Activated CD4-positive, CD25-positive, alpha-beta regulatory T cell treated with anti-CD3 and anti-CD28 coated beads, Interleukin-2, amount 50 U/mL, for 24 hours (primary cell): Measurements from ENCODE around the gene PEPD.

ENCODE experiments used
- ATAC-seq, 2 donors: fragments of 150-1000 bp; cut with Tn5 transposase; one replicate each; pipeline ENCODE4 v1.10.0; 2021; ENCODE audit warnings: mild to moderate bottlenecking in 1 of 2, moderate library complexity in 1 of 2

The PEPD gene

DNA sequence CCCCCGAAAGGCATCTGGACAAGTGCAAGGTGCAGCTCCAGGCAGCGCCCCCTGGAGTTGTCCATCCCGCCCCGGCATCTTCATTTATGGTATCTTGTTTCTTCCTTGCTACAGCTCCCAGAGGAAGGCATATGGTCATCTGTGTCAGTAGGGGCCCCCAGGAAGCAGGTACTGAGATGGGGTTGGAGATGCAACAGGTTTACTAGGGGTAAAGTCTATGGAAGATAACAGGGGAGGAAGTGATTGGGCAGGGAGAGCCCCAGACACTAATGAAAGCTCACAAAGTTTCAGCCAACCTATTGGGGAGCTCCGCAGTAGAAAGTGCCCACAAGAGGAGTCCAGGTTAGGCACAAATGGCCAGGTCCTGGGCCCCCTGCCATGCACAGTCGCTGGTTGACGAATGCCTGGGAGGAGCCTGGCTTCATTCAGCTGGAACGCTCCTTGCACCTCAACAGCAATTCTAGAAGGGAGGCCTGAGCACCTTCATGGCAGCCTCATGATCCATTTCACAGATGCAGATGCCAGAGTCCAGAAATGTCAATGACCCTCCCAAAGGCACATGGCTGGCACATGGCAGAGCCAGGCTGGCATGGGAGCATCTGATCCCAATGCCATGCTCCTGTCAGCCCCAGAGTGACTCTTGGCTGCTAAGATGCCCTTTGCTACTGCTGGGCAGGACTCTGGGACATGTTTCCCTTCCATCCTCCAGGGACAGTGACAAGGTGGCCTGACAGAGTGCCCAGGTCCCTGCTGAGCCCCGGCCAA lies 23.8 kb upstream of the PEPD start:
- ATAC-seq = no peak

DNA sequence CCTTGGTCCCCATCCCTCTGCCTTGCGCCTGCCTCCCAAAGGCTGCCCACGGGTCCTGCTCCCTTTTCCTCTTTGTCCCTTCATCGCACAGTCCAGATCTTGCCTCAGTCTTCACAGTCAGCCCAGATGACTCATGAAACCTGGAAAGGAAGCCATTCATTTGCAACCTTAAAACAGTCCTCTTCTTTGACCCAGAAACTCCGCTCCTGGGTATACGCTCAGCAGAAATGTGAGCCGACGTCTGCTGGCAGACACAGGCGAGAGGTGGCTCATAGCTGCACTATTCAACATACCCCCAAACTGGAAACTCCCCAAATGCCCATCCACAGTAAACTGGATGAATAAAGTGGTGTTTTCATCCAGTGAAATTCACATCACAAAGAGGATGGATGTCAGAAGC lies 13.6 kb upstream of the PEPD start:
- ATAC-seq = no peak

DNA sequence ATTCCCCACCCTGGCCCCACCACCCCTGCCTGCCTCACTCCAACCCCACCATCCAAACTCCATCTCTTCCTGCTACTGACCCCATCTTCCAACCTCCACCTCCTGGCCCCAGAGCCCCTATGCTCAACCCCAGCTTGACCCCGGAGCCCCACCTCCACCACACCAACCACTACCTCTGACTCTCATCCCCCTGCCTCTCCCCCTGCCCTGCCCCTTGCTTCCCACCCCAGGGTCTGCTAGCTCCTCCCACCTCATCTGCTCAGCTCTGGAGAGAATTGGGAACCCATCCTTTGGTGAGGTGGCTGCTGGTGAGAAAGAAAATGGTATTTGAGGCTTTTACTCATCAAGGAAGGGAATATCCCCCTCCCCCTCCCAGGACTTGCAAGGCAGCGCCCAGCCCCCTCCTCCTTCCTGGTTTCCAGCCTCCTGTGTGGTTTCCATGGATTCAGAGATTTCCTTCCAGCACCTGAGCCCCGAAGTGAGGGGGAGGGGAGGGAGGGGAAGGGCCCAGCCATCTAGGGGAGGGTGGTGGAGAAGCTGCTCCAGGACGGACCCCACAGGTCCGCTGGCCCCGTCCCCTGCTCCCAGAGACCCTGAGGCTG lies 11.4 kb upstream of the PEPD start:
- no peak for ATAC-seq

DNA sequence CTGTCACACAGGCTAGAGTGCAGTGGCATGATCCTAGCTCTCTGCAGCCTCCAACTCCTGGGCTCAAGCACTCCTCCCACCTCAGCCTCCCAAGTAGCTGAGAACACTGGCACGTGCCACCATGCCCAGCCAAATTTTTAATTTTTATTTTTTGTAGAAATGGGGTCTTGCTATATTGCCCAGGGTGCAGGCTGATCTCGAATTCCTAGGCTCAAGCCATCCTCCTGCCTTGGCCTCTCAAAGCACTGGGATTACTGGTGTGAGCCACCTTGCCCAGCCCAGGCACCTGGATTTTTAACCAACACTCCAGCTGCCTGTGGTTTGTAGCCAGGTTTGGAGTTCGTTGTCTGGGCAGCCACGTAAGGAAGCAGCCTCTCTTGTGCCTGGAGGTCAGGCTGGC lies 9.3 kb upstream of the PEPD start:
- ATAC-seq = no peak

DNA sequence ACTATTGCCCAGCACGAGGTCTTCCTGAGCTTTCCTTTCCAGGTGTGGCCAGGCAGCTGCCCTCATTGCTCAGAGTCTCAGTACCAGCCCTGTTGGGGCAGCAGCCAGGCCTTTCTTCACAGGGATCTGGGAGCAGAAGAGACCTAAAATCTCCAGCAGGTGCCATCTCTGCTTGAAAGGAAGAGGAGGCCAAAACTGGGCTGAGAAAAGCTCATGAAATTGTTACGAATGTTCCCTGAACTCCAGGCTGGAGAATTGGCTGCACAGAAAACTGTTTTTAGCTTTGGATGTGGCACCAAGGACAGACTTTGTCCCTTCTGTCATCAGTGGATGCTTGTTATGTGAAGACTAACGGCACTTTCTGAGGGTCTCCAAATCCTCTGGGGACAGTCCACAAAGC lies 8.7 kb upstream of the PEPD start:
- ATAC-seq = no peak

DNA sequence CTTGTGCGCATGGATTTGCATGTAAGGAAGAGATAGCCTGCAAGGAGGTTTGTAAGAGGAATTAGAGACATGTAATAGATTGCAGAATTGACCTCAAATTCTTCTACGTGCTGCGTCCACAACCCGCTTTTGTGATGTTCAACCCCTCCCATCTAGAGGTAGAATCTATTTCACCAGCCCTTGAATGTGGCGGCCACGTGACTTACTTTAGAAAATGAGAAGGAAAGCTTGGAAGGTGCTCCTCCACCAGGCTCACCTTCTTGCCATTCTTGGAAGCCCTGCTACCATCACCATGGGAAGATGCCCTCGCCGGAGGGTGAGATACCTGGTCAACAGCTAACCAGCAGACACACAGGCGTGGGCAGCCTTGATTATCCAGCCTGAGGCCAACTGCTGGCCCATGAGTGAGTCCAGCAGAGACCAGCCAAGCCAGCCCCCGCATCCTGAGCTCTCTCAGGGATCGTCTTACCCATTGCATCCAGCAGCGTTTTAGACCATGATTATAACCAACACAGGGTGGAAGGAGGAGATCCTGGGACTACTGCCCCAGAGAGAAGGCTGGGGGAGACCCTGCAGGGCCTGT lies 7.6 kb upstream of the PEPD start:
- no peak for ATAC-seq

DNA sequence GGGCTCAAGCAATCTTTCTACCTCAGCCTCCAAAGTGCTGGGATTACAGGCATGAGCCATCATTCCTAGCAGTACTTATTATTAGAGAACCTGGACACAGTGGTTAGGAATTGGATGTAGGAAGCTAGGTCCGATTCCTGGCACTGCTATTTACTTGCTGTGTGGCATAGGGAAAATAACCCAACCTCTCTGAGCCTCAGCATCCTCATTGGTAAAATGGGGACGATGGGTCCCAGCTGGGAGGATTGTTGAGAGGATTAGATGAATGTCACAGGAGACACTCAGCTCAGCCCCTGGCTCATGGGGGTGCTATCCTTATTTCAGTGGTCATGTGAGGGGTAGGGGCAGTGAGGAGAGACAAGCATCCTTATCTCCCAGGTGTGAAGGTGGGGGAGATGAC lies 6.8 kb upstream of the PEPD start:
- no peak for ATAC-seq

DNA sequence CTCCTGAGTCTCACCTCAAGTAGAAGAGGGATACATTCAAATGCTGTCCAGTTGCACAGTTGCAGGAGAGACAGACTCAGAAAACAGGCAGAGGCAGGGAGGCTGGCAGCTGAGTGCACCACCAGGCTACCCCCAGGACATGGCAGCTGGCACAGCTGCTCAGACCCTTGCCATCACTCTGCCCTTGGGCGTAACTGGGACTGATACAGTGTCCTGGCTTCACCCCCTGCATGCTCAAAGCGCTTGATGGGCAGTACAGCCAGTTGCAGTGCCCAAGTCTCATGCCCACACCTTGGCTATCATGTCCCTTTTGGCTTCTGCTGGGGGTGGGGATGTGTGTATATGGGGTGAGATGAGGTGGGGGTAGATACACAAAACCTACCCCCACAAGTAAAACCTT lies 5.5 kb upstream of the PEPD start:
- ATAC-seq = no peak

DNA sequence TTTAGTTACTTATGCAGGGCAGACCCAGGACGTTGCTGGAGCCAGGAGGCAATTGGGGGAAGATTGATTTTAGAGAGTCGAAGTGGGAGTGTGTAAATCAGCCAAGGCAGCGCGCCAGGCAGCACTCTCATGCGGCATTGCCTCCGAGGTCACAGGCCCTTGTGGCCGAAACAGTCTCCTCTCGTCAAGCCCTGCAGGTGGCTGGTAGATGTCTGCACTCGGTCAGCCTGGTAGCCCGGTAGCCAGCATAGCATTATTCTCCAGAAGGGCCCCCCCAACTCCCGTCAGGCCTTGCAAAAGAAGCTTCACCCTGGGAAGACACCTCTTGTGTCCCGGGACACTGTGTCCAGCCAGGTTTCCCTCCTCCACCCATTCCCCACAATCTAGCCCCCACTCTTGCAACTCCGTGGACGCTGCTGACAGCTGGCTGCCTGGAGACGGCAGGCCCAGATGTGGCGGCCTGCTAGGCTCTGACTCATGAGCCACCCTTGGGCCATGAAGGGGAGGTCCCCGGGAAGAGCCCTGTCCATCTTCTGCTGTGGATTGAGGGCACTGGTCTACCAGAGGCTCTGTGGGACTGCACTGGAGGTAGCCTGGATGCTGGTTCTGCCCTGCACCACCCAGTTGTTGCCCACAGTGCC lies 2.6 kb upstream of the PEPD start:
- no peak for ATAC-seq

DNA sequence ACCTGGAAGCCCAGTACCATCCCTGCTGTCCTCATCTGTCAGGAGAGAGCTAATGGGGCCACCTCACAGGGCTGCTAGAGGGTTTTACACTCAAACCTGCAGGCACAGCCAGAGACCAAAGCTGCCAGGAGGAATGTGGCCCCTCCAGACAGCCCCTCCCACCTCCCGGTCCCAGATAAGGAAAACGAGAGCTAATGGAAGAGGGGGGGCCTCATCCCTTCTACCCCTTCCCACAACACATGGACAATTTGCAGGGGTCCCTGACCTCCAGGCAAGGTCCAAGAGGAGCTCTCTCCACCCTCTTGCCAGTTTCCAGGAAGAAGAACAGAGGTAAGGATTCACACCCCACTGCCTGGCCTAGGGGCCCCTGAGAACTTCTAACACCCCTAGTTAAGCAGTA lies 1.6 kb upstream of the PEPD start:
- ATAC-seq = no peak

DNA sequence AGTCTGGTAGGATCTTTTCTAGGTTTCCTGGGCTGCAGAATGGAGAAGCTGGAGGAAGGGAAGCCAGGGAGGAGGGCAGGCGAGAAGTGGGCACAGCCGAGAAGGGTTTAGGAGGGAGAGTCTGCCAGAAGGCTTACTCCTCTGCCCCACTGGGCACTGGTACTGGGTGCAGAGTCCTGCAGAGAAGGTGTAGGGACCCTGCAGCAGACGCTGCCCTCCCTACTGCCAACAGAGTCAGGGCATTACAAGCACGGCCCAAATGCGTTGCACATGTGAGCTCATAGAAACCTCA lies 726 bp upstream of the PEPD start:
- no peak for ATAC-seq

DNA sequence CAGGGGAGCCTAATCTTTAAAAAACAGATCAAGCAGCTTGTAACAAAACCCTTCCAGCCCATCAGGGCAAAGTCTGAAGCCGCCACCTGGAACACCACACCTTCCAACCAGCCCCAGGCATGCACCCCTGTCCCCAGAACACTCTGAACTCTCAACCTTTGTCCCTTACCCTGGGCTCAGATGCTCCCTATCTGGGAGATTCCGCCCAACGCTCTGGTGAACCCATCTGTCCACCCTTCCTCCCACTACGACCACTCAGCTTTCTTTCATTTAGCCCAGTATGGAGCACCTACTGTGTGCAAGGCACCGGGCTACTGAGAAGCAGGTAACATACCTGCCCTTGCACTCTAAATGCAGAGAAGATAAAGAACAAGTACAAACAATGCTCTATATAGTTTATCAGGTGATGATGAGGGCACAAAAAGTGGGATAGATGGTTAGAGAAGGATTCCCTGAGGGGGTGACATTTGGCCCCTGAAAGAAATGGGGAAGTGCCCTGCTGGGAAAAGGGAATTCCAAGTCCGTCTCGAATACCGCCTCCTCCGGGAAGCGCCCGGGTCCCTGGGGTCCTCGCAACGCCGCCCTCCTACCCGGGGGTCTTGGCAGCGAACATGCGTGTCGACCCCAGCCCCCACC lies 629 bp downstream of the PEPD start:
- ATAC-seq = no peak

DNA sequence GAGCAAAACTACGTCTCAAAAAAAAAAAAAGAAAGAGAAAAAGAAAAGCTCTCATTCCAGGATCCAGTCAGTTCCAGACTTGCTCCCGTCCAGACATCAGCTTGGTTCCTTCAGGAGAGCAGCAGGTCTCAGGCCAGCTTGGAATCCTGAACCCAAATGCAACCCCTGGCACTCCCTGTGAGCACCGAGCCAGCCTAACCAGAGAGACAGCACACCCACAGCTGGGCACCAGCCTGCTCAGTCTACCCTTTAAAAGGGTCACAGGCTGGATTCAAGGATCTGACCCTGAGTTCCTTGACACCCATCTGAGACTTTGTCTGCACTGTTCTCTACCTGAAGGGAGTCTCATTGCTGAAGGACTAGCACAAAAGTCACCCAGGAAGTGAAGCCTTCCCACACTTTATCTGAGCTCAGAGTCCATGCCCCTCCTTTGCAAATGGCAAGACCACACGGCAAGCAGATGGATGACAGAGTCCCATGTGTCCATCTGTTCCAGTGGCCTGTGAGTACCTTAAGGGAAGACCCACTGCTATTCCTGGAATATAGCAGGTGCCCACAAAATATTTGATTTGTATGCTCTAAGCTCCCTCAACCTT lies 1.4 kb downstream of the PEPD start:
- no peak for ATAC-seq

DNA sequence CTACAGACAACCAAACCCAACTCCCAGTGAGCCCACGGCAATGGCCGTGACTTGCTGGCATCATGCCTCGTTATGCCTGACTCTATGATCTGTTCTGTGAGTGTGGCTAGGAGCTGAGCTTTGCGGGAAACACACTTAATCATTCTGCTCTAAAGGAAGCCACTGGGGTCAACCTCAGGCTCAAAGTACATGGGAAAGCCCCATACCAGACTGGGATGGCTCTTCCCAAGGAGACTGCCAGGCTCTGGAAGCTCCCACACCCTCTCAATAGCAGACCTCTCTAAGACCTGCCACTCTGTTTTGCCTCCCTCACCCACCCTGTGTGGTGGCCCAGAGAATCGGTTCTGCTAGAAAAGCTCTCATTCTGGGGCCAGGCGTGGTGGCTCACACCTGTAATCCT lies 2.2 kb downstream of the PEPD start:
- ATAC-seq = no peak

DNA sequence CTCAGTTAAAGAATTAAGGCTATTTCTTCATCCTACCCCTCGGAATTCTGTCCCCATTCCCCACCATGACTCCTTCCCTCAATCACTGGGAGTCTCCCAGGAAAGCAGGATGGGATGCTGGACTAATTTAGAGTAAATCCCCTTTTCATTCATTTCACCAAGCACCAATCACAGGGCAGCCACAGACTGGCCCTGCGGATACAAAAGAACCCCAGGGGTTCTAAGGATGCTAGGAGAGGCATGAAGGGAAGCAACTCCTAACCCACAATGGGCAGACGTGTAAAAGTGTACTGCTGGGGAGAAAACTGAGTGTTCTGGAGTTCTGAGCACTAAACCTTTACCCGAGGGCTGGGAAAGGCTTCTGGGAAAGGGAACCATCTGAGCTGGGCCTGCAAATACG lies 3.0 kb downstream of the PEPD start:
- ATAC-seq = no peak

DNA sequence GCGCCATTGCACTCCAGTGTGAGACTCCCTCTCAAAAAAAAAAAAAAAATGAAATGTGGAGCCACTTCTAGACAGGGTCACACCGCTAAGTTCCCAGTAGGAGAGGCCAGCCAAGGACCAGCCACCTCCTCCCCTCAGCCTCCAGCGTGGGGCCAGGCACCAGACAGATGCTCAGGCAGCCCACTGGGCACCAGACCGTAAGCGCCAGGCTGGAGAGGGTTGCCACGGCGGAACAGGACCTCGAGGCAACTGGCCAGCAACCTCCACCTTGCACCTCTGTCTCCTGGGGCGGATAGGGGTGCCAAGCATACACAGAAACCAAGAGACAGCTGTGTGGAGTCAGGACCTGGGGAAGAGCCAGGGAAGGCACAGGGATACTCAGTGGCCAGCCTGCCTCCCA lies 3.7 kb downstream of the PEPD start:
- ATAC-seq = no peak

DNA sequence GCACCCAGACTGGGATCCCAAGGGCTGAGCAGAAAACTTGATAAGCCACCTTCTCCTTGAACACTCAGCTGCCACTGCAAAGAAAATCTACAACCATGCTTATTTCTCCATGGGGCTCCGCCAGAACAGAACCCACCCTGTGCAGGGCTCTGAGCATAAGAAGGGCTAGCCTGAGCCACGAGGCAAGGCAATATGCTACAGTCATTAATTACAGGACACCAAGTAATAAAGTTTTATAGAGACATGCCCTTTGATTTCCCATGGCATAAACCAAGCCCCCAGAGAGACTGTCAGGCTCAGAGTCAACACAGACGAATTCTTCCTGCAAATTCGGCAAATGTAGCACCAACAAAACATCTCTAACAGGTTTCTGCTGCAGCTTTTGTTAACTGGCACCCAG lies 5.7 kb downstream of the PEPD start:
- ATAC-seq = no peak

DNA sequence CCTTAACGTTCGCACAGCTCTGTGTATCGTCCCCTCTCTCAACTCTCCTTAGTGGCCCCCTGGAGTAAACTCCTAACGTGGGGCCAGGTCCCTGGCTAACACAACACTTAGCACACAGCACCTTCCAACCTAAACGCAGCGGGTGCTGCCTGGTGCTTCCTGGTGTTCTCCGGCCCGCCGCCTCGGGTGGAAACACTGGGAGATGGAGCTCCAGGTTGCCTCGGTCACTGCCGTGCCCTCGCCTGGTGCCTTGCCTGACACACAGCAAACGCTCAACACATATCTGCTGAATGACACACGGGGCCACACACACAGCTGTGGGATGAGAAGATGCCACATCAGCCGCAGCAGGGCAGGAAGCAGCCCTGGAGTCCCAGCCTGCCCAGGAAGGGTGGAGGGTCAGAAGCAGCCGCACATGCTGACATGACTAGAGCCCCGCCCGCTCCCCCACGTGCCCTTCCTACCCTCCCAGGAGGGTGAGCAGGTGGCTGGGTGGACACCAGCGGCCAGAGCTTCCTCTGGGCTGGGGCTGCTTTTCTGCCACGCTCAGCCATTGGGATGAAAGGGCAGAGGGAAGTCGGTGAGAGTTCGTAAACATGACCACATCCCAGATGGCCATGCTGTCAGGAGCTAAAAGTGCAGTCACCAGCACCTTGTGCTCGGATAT lies 6.6 kb downstream of the PEPD start:
- ATAC-seq = no peak

DNA sequence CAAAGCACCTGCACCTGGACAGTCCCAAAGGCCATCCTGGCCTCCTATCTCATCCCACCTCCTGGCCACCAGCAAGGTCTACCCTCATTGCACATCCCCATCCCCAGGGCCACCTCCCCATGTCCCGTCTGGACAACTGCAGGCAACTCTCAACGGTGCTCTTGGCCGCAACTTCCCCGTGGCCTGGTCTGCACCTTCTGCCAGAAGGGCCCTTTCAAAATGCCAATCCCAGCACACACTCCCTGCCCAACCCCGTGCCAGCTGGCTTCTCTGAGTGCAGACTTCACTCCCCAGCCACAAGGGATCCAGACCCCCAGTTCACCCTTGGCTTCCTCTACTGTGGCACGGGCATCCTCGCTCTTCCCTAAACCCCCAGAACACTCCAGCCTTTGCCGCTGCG lies 8.2 kb downstream of the PEPD start:
- no peak for ATAC-seq

DNA sequence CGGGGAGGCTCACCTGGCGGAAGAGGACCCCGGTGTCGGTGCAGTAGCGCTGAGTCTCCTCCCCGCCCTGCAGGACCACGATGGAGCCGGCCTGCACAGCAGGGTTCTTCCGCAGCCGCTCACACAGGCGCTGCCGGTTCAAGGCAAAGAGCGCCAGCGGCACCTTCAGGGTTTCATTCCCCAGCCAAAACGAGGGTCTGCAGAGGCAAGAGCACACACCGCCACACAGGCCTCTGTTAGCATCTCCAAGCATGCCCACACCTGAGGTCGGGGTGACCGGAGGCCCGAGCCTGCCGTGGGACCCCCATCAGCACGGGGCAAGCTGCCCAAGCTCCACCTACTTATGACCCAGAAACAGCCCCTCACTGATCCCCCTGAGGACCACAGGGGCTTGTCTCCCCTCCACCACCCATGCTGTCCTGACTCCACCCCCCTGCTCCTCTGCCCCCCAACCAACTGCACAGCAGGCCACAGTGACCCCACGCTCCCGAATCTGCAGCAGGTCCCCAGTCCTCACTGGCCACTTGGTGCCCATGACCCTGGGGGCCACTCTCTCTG lies 8.9 kb downstream of the PEPD start:
- no peak for ATAC-seq

DNA sequence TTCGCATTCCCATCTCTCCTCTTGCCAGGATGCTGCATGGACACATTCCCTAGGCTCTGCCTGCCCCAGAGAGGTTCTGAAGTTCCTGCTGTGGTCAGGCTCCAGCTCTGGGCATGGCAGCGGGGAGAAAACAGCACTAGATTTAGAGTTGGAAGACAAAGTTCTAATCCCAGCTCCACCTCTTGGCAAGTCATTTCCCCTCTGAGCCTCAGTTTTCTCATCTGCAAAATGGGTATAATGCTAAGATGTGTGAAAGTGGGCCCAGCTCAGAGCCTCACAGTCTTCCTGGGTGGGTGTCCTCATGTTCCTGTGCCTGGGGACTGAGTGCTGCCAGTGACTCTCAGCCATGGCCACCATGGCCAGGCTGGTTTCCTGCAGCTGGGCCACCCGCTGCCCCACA lies 9.6 kb downstream of the PEPD start:
- ATAC-seq = no peak

DNA sequence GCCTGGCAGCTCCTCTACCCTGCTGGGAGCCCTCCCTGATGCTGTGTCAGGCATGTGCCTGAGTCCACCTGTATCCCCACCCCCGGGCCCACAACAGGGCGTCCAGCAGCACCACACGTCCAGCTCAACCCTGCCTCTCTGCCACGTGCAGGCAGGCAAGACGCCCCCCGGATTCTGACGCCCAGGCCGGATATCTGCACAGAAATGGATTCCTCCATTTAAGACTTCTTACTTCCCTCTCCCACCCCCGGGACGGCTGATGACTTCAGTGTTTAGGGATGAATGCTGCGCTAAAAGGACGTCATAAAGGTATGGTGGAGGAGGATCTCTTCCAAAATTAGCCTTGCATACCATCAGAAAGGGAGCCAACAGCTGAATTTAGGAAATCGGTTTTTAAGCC lies 10.2 kb downstream of the PEPD start:
- ATAC-seq = no peak
